ENCODE measurements around the gene ZNF491. TPM values are rescaled to one million over a fixed set of nuclear protein-coding genes. Genes with fewer than 3 reads are reported as not detected.

ZNF491 gene
- total and polyA plus RNA-seq, 2 donors (not counting 1 experiment from before 2014, with no cell fraction given): 0.57 to 1.7 TPM

- ATAC-seq (ENCODE audit: low read depth) (no peak), DNase-seq (no peak)
- peaks cover 4% of the 10 kb centered on the region for H3K9me3 Mint-ChIP-seq (ENCODE audit: insufficient read depth)
- H3K9me3 ChIP-seq (ENCODE audit: control extremely low read depth in 1 of 3, control insufficient read depth in 2 of 3, insufficient read depth in 1 of 3, low read length in 2 of 3): peaks cover 0 to under 1% (median 0%) of the 10 kb centered on the region in 3 donors
- intact Hi-C loops (cut with micrococcal nuclease): loop anchor here (1.0 to 5.0 kb wide), 9 partner anchors 35 to 329 kb away; partner anchors contain the start of genes ZNF20 and ZNF439
- peak overlapping the region; percentile 82 for H3K4me2 ChIP-seq (replicated peaks; ENCODE audit: low read depth, low read length, poor library complexity, severe bottlenecking)
- peak overlapping the region; percentile 39 to 66 for H3K27ac ChIP-seq (ENCODE audit: low read length in 2 of 2)
- H3K79me2 ChIP-seq (ENCODE audit: control insufficient read depth, insufficient read depth, low read length): peaks cover 36% of the 10 kb centered on the region
- ChIA-PET CTCF (interaction anchor here (0.6 to 5.5 kb wide), 7 partner anchors 12 to 327 kb away, joined by 3 to 54 read pairs (median 4); partner anchors contain the start of genes ZNF20 and ZNF491), POLR2A (interaction anchor here (0.5 to 2.5 kb wide), 4 partner anchors 10 to 877 kb away, joined by 3 to 6 read pairs (median 5); partner anchors contain the start of gene ZNF491)
- H2AFZ ChIP-seq (ENCODE audit: insufficient read depth, low read depth, low read length, poor library complexity, severe bottlenecking): peak overlapping the region; percentile 90
- no peaks in the 10 kb centered on the region for H3K27me3 ChIP-seq (replicated peaks in 1 of 4; ENCODE audit: control extremely low read depth in 1 of 4, control insufficient read depth in 3 of 4, insufficient read depth in 4 of 4, low read length in 3 of 4)
- no peaks in the 10 kb centered on the region for H4K20me1 ChIP-seq (ENCODE audit: control insufficient read depth, insufficient read depth, low read length, poor library complexity, severe bottlenecking)
- no peaks in the 10 kb centered on the region for H3K27me3 Mint-ChIP-seq
- peak overlapping the region; percentile 85 for H3K27ac Mint-ChIP-seq
- no peak for TF ChIP-seq EZH2 (IDR thresholded peaks at IDR 0.05; ENCODE audit: borderline replicate concordance, insufficient read depth, low read depth, low read length, poor library complexity, severe bottlenecking)
- TF ChIP-seq CTCF (IDR thresholded peaks at IDR 0.05): no peak
- peak overlapping the region; percentile 81 for H3K9ac ChIP-seq (ENCODE audit: low read length)
- H3K4me3 Mint-ChIP-seq: peak overlapping the region; percentile 91
- H3K4me1 Mint-ChIP-seq: peaks cover 28% of the 10 kb centered on the region
- peak overlapping the region; percentile 75 to 94 (median 82) for H3K4me3 ChIP-seq (ENCODE audit: control extremely low read depth in 1 of 5, extremely low read depth in 1 of 5, insufficient read depth in 1 of 5, low read depth in 2 of 5, low read length in 4 of 5)
- WGBS (ENCODE audit: insufficient coverage): 5% methylated on average over 6 of the region's 6 CpGs
- peaks cover 4 to 14% of the 10 kb centered on the region in 2 donors for H3K4me1 ChIP-seq (ENCODE audit: control insufficient read depth in 2 of 2, insufficient read depth in 2 of 2, low read length in 2 of 2)
- H3K36me3 ChIP-seq (replicated peaks in 1 of 2; ENCODE audit: control extremely low read depth in 1 of 2, control insufficient read depth in 1 of 2, extremely low read depth in 1 of 2, insufficient read depth in 2 of 2, low read length in 1 of 2): no peaks in the 10 kb centered on the region
Observed at GRCh38 chr19:11813703-11814028, 15.3 kb downstream of the ZNF491 start.

- Histone ChIP-seq H3K4me2 (replicated peaks; ENCODE audit: low read depth, low read length, poor library complexity, severe bottlenecking) (peak within 1 kb of the TSS; percentile 82), H3K9me3 (ENCODE audit: control extremely low read depth in 1 of 3, control insufficient read depth in 2 of 3, insufficient read depth in 1 of 3, low read length in 2 of 3) (no peaks in the 10 kb centered on the region), H4K20me1 (ENCODE audit: control insufficient read depth, insufficient read depth, low read length, poor library complexity, severe bottlenecking) (no peaks in the 10 kb centered on the region), H3K79me2 (ENCODE audit: control insufficient read depth, insufficient read depth, low read length) (peaks cover 37% of the 10 kb centered on the region), H3K4me1 (ENCODE audit: control insufficient read depth in 2 of 2, insufficient read depth in 2 of 2, low read length in 2 of 2) (peaks cover 4 to 14% of the 10 kb centered on the region in 2 donors), H2AFZ (ENCODE audit: insufficient read depth, low read depth, low read length, poor library complexity, severe bottlenecking) (peak within 1 kb of the TSS; percentile 90), H3K27ac (ENCODE audit: low read length in 2 of 2) (peak within 1 kb of the TSS; percentile 39 to 66), H3K9ac (ENCODE audit: low read length) (peak within 1 kb of the TSS; percentile 81), H3K36me3 (replicated peaks in 1 of 2; ENCODE audit: control extremely low read depth in 1 of 2, control insufficient read depth in 1 of 2, extremely low read depth in 1 of 2, insufficient read depth in 2 of 2, low read length in 1 of 2) (no peaks in the 10 kb centered on the region), H3K27me3 (replicated peaks in 1 of 4; ENCODE audit: control extremely low read depth in 1 of 4, control insufficient read depth in 3 of 4, insufficient read depth in 4 of 4, low read length in 3 of 4) (no peaks in the 10 kb centered on the region), H3K4me3 (ENCODE audit: control extremely low read depth in 1 of 5, extremely low read depth in 1 of 5, insufficient read depth in 1 of 5, low read depth in 2 of 5, low read length in 4 of 5) (peak within 1 kb of the TSS; percentile 75 to 94 (median 82))
- intact Hi-C loops (cut with micrococcal nuclease): loop anchor here (1.0 to 5.0 kb wide), 9 partner anchors 34 to 328 kb away; partner anchors contain the start of genes ZNF20 and ZNF439
- peaks cover 29% of the 10 kb centered on the region for H3K4me1 Mint-ChIP-seq
- no peaks in the 10 kb centered on the region for H3K27me3 Mint-ChIP-seq
- under 1% methylated on average over 53 of the region's 55 CpGs for WGBS (ENCODE audit: insufficient coverage)
- H3K9me3 Mint-ChIP-seq (ENCODE audit: insufficient read depth): no peaks in the 10 kb centered on the region
- TF ChIP-seq EZH2 (IDR thresholded peaks at IDR 0.05; ENCODE audit: borderline replicate concordance, insufficient read depth, low read depth, low read length, poor library complexity, severe bottlenecking) (no peak), CTCF (IDR thresholded peaks at IDR 0.05) (no peak)
- DNase-seq (peak; percentile 85), ATAC-seq (ENCODE audit: low read depth) (peak; percentile 99)
- ChIA-PET CTCF (interaction anchor here (0.7 to 5.5 kb wide), 6 partner anchors 12 to 327 kb away, joined by 3 to 54 read pairs (median 5); partner anchors contain the start of genes ZNF20 and ZNF491), POLR2A (interaction anchor here (0.5 to 2.5 kb wide), 4 partner anchors 10 to 877 kb away, joined by 3 to 6 read pairs (median 5); partner anchors contain the start of gene ZNF491)
- H3K4me3 Mint-ChIP-seq: peak within 1 kb of the TSS; percentile 91
- peak within 1 kb of the TSS; percentile 85 for H3K27ac Mint-ChIP-seq
Observed at GRCh38 chr19:11814029-11814699, 15.8 kb downstream of the ZNF491 start, which contains the start of gene ZNF440. Gene ZNF440 (plus strand): TSS chr19:11814273. CDS start chr19:11814448, 175 bp downstream.

Measured in B cell (primary cell).